Measurements from ENCODE around the gene RNLS. TPM values are rescaled to one million over a fixed set of nuclear protein-coding genes. Genes with fewer than 3 reads are reported as not detected.

RNLS gene
- total and polyA plus RNA-seq, 2 of the 8 experiments (the other 6 are each of a cell fraction or from before 2014, with no cell fraction given), result 7.5 to 12.7 TPM

DNA sequence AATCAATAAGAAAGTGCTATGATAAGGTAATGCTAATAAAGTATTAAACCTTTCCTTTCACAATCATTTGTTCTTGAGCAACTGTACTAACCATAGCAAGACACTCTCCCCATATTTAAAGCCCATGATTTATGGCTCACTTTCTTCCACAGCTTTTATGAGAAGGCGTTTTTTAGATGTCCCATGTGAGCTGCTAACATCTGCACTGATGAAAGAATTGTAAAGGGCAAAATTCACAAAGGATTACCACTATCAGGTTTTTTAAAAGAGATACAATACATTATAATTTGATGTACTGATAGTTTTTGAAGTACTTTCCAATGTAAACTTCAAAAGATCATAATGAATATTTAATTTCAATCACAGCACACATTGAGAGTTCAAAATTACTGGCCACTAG lies 75.7 kb downstream of the RNLS start:
- H2AK5ac ChIP-seq (ENCODE audit: low read depth, low read length), result no peak overlapping the region
- no peak overlapping the region for H2BK15ac ChIP-seq (ENCODE audit: low read length)
- no peak overlapping the region for H3K18ac ChIP-seq (ENCODE audit: extremely low read depth, low read length)
- H3K9ac ChIP-seq (replicated peaks in 1 of 4; ENCODE audit: extremely low read depth in 1 of 4, low read depth in 3 of 4, low read length in 3 of 4), result no peak overlapping the region
- no peak overlapping the region for H2BK5ac ChIP-seq (ENCODE audit: low read depth, low read length)
- no peak overlapping the region for H3K4me3 ChIP-seq (ENCODE audit: extremely low read depth in 1 of 4, insufficient read depth in 2 of 4, low read depth in 3 of 4, low read length in 4 of 4)
- H3K79me1 ChIP-seq (ENCODE audit: low read depth, low read length), result no peaks in the 10 kb centered on the region
- no peak overlapping the region for H4K91ac ChIP-seq (replicated peaks; ENCODE audit: insufficient read length, low read length)
- FAIRE-seq (no peak), DNase-seq (ENCODE audit: low read depth in 1 of 2, low spot score in 2 of 2) (no peak)
- no peak overlapping the region for H3K23ac ChIP-seq (ENCODE audit: insufficient read length)
- no peaks in the 10 kb centered on the region for H3K9me3 ChIP-seq (ENCODE audit: insufficient read depth in 2 of 2, low read depth in 1 of 2, low read length in 1 of 2)
- no peak overlapping the region for H2BK12ac ChIP-seq (ENCODE audit: low read depth, low read length)
- H4K20me1 ChIP-seq (replicated peaks in 1 of 2; ENCODE audit: control insufficient read depth in 1 of 2, insufficient read depth in 2 of 2, low read length in 2 of 2), result no peaks in the 10 kb centered on the region
- H3K4me2 ChIP-seq (ENCODE audit: insufficient read depth in 1 of 2, low read depth in 2 of 2, low read length in 2 of 2), result no peak overlapping the region
- peaks cover 0 to 8% (median 2%) of the 10 kb centered on the region in 4 experiments; a peak in 2 of 7 replicates for H3K4me1 ChIP-seq (replicated peaks in 1 of 4; ENCODE audit: control insufficient read depth in 3 of 4, insufficient read depth in 4 of 4, low read length in 3 of 4)
- no peaks in the 10 kb centered on the region for H3K27me3 ChIP-seq (replicated peaks in 1 of 4; ENCODE audit: control insufficient read depth in 3 of 4, extremely low read depth in 1 of 4, insufficient read depth in 3 of 4, low read length in 3 of 4)
- no peak overlapping the region for H3K56ac ChIP-seq (replicated peaks; ENCODE audit: insufficient read length, low read depth, low read length)
- ChIA-PET POLR2A (ENCODE audit: partially characterized antibody) (no interaction called here), CTCF (ENCODE audit: partially characterized antibody) (interaction anchor here (0.8 to 1.2 kb wide), 3 partner anchors 16 to 186 kb away, joined by 3 to 4 read pairs (median 4); no protein-coding TSS in a partner anchor)
- WGBS, 2 experiments (ENCODE audit: extremely low coverage in 1 of 2, insufficient coverage in 1 of 2, insufficient read length in 1 of 2, insufficient replicate concordance in 2 of 2, low coverage in 1 of 2, low lambda C conversion rate in 2 of 2, missing lambda C conversion rate in 1 of 2), result 83% methylated on average over 1 of the region's 1 CpG; no CpG with 5 or more reads in 1 of the 2 experiments
- no peak overlapping the region for H3K14ac ChIP-seq (ENCODE audit: insufficient read length)
- H2BK120ac ChIP-seq (replicated peaks; ENCODE audit: low read depth, low read length), result no peak overlapping the region
- no peak overlapping the region for H4K8ac ChIP-seq (ENCODE audit: extremely low read depth, insufficient read depth, low read length)
- no peak overlapping the region for H3K27ac ChIP-seq (ENCODE audit: low read depth, low read length)
- no peak overlapping the region for H2AFZ ChIP-seq (ENCODE audit: low read length)
- H3K23me2 ChIP-seq (ENCODE audit: low read depth, low read length), result no peaks in the 10 kb centered on the region
- no peak overlapping the region for H2BK20ac ChIP-seq (ENCODE audit: low read length)
- H3K4ac ChIP-seq (replicated peaks; ENCODE audit: insufficient read length, low read depth, low read length), result no peak overlapping the region
- TF ChIP-seq ZNF274 (IDR thresholded peaks at IDR 0.05; ENCODE audit: borderline replicate concordance, extremely low read depth, low read length), result no peak
- no peak for TF ChIP-seq ATF2 (IDR thresholded peaks at IDR 0.05; ENCODE audit: low read length)
- no peak for TF ChIP-seq SP1 (IDR thresholded peaks at IDR 0.05; ENCODE audit: low read depth, low read length)
- no peak for TF ChIP-seq CBX5 (IDR thresholded peaks at IDR 0.05; ENCODE audit: low read depth, low read length)
- no peak for TF ChIP-seq RBBP5 (IDR thresholded peaks at IDR 0.05; ENCODE audit: borderline replicate concordance, low read depth, low read length)
- TF ChIP-seq RNF2 (IDR thresholded peaks at IDR 0.05; ENCODE audit: borderline replicate concordance, low read depth, low read length, missing control alignments, poor library complexity, severe bottlenecking), result no peak
- H3K36me3 ChIP-seq (ENCODE audit: control insufficient read depth in 2 of 4, insufficient read depth in 4 of 4, low read length in 3 of 4), result no peaks in the 10 kb centered on the region
- no peaks in the 10 kb centered on the region for H3K79me2 ChIP-seq (ENCODE audit: control insufficient read depth in 1 of 2, insufficient read depth in 2 of 2, low read length in 2 of 2)
- no peak overlapping the region for H4K5ac ChIP-seq (ENCODE audit: insufficient read length, low read depth, low read length)
